ENCODE data around the gene CROT. TPM values are rescaled to one million over a fixed set of nuclear protein-coding genes. Genes with fewer than 3 reads are reported as not detected.

The CROT gene
- total RNA-seq, 1 donor from 2014 or later = 18.1 TPM

DNA sequence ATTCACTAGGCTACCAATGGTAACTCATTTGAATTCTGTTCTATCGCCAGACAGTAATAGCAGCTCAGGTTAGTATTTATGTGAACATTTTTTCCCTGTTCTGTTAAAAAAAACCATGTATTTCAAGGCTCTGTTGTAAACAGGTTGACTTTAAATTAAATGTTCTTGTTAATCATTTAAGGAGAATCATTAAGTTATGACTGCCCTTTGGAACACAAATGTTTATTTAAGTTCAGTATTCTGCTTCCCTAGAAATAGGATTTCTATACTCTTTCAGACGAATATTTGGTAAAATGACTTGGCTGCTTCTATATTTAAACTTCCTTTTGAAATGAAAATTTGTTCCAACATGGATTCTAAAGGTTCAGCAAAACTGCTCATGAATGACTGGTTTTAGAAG, 13.1 kb upstream of the CROT start:
- H3K27me3 Mint-ChIP-seq = no peaks in the 10 kb centered on the region
- H3K36me3 Mint-ChIP-seq (ENCODE audit: insufficient read depth) = peaks cover 48% of the 10 kb centered on the region
- peak overlapping the region; percentile 56 for H3K27ac Mint-ChIP-seq
- H3K9me3 Mint-ChIP-seq (ENCODE audit: low read depth) = peaks cover 37% of the 10 kb centered on the region
- H3K4me1 Mint-ChIP-seq (ENCODE audit: low read depth) = peaks cover 10% of the 10 kb centered on the region
- TF ChIP-seq, protein P1, sequence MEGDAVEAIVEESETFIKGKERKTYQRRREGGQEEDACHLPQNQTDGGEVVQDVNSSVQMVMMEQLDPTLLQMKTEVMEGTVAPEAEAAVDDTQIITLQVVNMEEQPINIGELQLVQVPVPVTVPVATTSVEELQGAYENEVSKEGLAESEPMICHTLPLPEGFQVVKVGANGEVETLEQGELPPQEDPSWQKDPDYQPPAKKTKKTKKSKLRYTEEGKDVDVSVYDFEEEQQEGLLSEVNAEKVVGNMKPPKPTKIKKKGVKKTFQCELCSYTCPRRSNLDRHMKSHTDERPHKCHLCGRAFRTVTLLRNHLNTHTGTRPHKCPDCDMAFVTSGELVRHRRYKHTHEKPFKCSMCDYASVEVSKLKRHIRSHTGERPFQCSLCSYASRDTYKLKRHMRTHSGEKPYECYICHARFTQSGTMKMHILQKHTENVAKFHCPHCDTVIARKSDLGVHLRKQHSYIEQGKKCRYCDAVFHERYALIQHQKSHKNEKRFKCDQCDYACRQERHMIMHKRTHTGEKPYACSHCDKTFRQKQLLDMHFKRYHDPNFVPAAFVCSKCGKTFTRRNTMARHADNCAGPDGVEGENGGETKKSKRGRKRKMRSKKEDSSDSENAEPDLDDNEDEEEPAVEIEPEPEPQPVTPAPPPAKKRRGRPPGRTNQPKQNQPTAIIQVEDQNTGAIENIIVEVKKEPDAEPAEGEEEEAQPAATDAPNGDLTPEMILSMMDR (IDR thresholded peaks at IDR 0.05; ENCODE audit: unreplicated experiment) = no peak
- no peak for DNase-seq (ENCODE audit: low spot score, unreplicated experiment)
- no peak overlapping the region for H3K4me3 Mint-ChIP-seq (ENCODE audit: low read depth)

DNA sequence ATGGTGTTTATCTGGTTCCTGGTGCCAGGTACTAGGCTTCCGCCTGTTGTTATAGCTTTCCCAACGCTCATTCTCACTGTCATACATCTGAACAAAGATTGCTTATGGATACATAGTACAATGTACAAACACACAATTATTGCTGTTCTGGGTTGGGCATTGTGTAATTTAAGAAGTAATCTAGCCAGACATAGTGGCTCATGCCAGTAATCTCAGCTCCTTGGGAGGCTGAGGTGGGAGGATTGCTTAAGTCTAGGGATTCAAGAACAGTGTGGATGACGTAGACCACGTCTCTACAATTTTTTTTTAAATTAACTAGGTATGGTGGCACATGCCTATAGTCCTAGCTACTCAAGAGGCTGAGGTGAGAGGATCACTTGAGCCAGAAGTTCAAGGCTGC, 9.3 kb upstream of the CROT start:
- TF ChIP-seq, protein P1 (IDR thresholded peaks at IDR 0.05; ENCODE audit: unreplicated experiment) = no peak
- Mint-ChIP-seq H3K27ac (no peak overlapping the region), H3K4me1 (ENCODE audit: low read depth) (peaks cover 13% of the 10 kb centered on the region), H3K9me3 (ENCODE audit: low read depth) (peaks cover 13% of the 10 kb centered on the region), H3K27me3 (no peaks in the 10 kb centered on the region), H3K4me3 (ENCODE audit: low read depth) (no peak overlapping the region), H3K36me3 (ENCODE audit: insufficient read depth) (peaks cover 22% of the 10 kb centered on the region)
- no peak for DNase-seq (ENCODE audit: low spot score, unreplicated experiment)

DNA sequence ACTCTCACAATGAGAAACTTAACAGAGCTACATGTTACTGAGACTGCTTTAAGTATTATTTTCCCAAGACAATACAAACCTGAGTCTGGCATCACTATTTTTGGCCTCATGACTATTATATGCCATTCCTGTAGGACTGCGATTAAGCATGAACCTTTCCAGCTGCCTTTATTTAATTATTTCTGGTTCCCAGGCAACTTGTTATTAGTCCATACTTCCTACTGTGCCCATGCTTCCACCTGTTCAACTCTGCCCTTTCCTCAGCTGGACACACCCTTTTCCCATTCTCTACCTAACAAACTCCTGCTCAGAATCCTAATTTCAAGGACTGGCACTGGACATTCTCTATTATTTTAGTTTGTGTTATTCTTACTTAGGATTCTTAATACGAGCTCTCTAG, 8.1 kb upstream of the CROT start:
- no peak for DNase-seq (ENCODE audit: low spot score, unreplicated experiment)
- Mint-ChIP-seq H3K4me3 (ENCODE audit: low read depth) (no peak overlapping the region), H3K27ac (no peak overlapping the region), H3K4me1 (ENCODE audit: low read depth) (peaks cover 10% of the 10 kb centered on the region), H3K36me3 (ENCODE audit: insufficient read depth) (peaks cover 21% of the 10 kb centered on the region), H3K27me3 (no peaks in the 10 kb centered on the region), H3K9me3 (ENCODE audit: low read depth) (peaks cover 13% of the 10 kb centered on the region)
- TF ChIP-seq, protein P1 (IDR thresholded peaks at IDR 0.05; ENCODE audit: unreplicated experiment) = no peak

DNA sequence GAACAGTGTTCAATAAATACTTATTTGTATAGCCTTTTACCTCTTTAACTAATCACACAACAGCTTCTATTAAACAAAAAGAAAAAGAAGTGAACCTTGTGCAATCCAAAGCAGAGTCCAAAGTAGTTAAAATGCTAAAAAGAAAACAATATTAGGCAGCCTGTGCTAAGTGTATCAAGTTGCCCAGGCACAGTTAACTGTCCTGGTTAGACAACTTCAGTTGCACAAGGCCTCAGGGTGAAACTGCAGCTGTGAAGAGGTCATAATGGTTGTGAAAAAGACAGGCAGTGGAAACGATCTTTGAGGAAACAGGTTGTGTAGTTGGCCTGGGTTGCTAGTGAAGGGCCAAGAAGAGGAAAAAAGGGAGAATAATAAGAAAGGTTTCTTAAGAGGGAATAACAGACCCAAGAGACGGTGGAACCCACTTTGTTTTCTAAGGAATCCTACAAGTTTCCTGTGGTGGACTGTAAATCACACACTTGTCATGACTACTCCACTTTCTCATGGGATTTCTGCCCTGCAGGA, 6.0 kb upstream of the CROT start:
- no peak overlapping the region for H3K27ac Mint-ChIP-seq
- H3K4me3 Mint-ChIP-seq (ENCODE audit: low read depth) = no peak overlapping the region

DNA sequence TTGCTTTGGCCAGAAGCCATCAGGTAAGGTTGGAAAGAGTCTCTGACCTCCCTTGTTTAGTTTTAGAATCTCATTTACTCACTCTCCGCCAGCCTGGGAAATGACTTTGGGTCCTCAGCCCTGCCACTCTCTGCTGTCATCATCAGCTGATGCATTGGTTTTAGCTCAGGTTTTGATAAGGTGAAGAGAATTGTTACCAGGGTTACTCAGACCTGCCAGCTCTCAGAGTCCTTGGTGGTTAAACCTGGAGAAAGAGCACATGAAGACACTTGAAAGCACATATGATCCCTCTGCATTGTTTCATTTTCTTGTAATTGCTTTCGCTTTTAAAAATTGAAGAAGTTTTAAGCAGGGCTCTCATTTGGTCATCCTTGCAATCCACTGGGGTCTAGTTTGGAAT, 4.0 kb upstream of the CROT start:
- Mint-ChIP-seq H3K36me3 (ENCODE audit: insufficient read depth) (peaks cover 2% of the 10 kb centered on the region), H3K27me3 (no peaks in the 10 kb centered on the region), H3K9me3 (ENCODE audit: low read depth) (no peaks in the 10 kb centered on the region), H3K27ac (no peak overlapping the region), H3K4me3 (ENCODE audit: low read depth) (no peak overlapping the region), H3K4me1 (ENCODE audit: low read depth) (peaks cover 28% of the 10 kb centered on the region)
- TF ChIP-seq, protein P1 (IDR thresholded peaks at IDR 0.05; ENCODE audit: unreplicated experiment) = no peak
- DNase-seq (ENCODE audit: low spot score, unreplicated experiment) = no peak

More for the DNA sequence above, 6.0 kb upstream of the CROT start:
- peaks cover 6% of the 10 kb centered on the region for H3K9me3 Mint-ChIP-seq (ENCODE audit: low read depth)
- H3K4me1 Mint-ChIP-seq (ENCODE audit: low read depth) = peaks cover 21% of the 10 kb centered on the region
- H3K27me3 Mint-ChIP-seq = no peaks in the 10 kb centered on the region
- TF ChIP-seq, protein P1 (IDR thresholded peaks at IDR 0.05; ENCODE audit: unreplicated experiment) = no peak
- H3K36me3 Mint-ChIP-seq (ENCODE audit: insufficient read depth) = peaks cover 14% of the 10 kb centered on the region
- DNase-seq (ENCODE audit: low spot score, unreplicated experiment) = no peak

All from progenitor cell of endocrine pancreas (in vitro differentiated cells).